Posterior cingulate gyrus (tissue), 11 donors: ENCODE results near the gene BMPER.

ENCODE experiments used
- DNase-seq, 10 donors: peaks; one replicate each; pipeline versions ENCODE4 v3.0.0 to v3.0.0-alpha.2; 2020 to 2021; ENCODE audit warnings: mixed read lengths in 3 of 10
- intact Hi-C: fragments of 100-400 bp; cut with DNase I; formaldehyde crosslinking; loops from one replicate; pipeline ENCODE4 v1.15.1; 2023

BMPER gene

DNA sequence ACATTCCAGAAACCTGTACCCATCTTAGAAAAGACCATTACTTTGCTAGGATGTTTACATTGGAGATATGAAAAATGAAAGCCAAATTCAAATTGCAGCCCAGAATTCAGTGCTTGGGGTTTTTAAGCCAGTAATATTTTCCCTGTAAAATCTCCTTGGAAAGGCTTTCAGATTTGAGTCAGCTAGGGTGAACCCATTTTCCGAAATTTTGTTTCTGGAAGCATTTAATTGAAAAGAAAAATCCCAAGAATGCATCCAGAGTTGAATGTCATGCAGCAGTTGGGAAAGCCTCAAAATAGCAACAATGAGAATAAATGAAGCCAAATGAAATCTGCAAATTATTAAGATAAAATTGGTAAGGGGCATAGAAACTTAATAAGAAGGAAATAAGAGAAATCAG, 106.4 kb downstream of the BMPER start:
- intact Hi-C loops = no loop called here
- DNase-seq = no peak

GRCh38 chr7:34013421-34013820, 108.1 kb downstream of the BMPER start:
- intact Hi-C loops = no loop called here
- DNase-seq = no peak

- intact Hi-C loops = no loop called here
- DNase-seq = no peak
Measured at GRCh38 chr7:34015651-34016050, 110.3 kb downstream of the BMPER start.

DNA sequence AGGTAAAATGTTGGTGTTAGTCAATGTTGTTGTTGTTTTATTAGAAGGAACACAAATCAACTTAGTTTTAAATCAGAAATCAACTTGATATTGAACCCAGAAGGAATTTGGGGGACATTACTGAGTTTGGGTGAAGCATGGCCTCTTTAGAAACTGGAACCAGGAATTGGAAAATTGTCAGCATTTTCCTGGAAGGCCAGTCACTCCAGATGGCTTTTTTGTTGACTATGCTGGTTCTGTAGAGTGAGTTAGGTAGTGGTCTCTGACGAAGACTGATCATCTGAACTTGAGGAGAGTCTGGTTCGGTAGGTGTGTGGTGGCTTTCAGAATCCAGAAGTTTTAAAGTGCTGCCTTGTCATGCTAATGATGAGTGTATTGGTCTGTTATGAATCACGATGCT, 111.5 kb downstream of the BMPER start:
- DNase-seq = no peak
- intact Hi-C loops = no loop called here

- intact Hi-C loops = no loop called here
- DNase-seq = no peak
Measured at GRCh38 chr7:34019301-34019790, 114.0 kb downstream of the BMPER start.

GRCh38 chr7:34022626-34023025, 117.3 kb downstream of the BMPER start:
- DNase-seq = no peak
- intact Hi-C loops = no loop called here

- intact Hi-C loops = no loop called here
Measured at GRCh38 chr7:34025600-34025999, 120.3 kb downstream of the BMPER start.

GRCh38 chr7:34026481-34027190, 121.3 kb downstream of the BMPER start:
- no peak for DNase-seq
- intact Hi-C loops = no loop called here

More at GRCh38 chr7:34025600-34025999, 120.3 kb downstream of the BMPER start:
- no peak for DNase-seq

DNA sequence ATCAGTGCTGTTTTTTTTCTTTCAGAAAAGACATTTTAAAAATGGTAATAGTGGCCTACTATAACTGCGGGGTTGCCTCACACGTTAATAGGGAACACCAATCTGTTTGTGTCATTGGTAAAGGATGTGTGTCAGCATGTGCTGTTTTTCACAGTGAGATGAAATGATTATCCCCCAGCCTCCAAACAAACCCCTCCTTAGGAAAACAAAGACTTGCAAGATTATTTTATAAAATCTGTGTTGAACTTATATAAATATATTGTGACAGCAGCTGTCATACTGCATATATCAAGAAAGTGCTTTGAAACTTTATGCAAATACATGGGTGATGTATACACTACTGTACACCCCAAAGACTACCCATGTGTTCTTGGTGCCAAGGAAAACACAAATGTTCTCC, 125.8 kb downstream of the BMPER start:
- intact Hi-C loops = no loop called here
- DNase-seq = no peak

DNA sequence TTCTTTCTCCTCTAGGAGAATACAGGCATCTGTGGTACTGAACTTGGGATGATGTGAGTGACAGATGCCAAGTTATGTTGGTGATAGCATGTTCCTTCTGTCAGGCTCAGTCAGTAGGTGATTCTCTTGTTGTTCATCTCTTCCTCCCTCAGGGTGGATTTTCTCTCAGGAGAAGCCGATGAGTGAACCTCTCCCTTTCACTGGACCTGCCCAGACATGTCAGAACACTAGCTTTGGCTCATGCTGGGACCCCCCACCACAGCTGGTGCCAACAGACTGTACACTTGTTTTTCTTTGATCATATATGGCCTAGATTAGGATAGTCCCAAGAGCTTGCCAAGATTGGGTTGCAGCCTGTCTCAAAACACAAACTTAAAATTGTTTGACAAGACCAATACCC, 129.4 kb downstream of the BMPER start:
- intact Hi-C loops = no loop called here
- no peak for DNase-seq

DNA sequence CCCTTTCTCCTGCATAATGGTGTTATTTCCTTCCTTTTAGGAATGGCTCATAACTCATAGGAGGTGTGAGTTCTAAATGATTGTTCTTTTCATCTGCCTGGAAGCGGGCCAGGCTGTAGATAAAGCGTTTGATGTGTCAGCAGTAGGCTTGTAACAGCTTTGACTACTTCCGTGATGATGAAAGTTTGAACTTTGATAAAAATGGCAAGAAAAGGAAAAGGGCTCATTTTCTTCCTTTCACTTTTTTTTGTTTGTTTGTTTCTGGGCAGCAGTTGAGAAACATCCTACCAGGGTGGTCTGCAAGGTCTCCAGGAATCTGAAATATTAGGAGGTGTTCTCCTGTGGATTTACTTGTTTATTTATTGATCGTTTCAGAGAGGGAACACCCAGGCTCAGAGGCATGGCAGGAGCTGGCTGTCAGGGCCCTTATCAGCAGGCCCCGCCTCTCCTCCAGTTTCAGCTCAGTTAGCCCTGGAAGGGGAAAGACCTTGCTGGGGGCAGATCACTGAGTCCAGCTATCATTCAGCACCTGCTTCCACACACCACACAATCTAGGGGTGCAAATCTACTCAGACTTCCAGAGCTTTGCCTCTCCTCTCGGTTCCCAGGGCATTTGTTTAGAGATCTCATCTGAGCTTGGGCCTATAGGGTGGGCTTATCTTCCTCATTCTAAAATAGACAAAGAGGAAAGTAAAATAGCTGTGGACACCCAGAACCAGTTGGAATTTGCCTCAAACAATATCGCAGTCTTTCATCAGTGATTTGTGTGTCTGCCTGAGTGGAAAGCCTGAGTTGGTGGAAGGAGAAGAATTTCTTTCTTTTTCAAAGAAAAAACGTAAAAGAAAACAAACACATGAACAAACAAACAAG, 130.9 kb downstream of the BMPER start:
- intact Hi-C loops = no loop called here
- DNase-seq = no peak

- intact Hi-C loops = no loop called here
- DNase-seq = no peak
Measured at GRCh38 chr7:34036972-34037792, 131.8 kb downstream of the BMPER start.

GRCh38 chr7:34038816-34039470, 133.6 kb downstream of the BMPER start:
- intact Hi-C loops = no loop called here
- peak in 1 of 10 donors; percentile 56 for DNase-seq

DNA sequence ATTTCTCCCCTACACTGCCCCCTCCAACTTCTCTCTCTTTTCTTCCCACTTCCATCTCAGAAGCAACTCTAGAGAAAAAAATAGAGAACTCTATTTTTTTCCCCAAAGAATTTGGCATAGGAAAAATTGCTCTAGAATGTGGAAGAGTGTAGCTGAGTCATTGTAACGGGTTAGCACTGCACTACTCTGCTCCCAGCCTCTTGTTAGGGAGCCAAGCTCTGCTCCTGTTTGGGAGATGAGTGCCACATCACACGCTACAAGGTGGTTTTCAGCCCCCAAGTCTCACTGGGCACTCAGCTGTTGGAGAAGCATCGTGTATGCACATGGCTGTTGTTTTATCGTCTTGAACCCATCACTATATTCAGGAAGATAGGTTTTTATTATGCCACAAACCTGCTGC, 136.4 kb downstream of the BMPER start:
- peak in 5 of 10 donors; percentile 17 to 83 (median 61) for DNase-seq
- intact Hi-C loops = no loop called here

GRCh38 chr7:34042406-34042805, 137.1 kb downstream of the BMPER start:
- intact Hi-C loops = no loop called here
- no peak for DNase-seq

DNA sequence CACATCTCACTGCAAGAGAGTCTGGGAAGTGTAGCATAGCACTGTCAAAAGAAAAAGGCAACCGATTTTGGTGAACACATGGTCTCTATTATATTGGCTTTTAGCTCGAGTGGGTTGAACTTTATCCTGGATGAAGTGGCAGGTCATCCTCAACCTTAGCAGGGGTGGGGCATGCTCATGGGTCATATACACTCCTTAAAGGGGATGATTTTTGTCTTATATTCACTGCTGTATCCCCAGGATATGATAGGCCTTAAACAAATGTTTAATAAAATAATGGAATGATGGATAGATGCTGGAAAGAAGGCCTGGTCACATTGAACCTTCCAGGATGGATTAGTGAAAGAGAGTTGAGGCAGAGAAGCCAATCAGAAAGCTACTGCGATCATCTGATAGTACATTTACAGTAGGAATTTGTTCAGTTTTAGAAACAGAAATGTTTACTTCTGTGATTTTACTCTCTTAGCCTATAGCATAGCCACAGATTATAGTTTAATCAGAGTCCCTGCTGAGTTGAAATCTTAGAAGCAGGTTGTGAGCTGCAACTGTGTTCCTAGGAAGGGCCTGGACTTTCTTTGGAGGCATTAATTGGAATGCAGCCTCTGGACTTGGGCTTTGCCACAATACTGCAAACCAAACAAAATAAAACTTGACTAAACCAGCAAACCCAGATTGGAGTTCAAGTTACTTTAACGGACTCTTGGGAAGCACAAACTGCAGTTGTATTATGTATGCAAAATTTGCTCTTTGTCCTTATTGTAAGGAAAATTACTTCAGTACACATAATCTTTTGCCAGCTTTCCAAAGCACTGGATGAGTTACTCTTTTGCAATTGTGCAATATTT, 138.3 kb downstream of the BMPER start:
- intact Hi-C loops = no loop called here

GRCh38 chr7:34044306-34044643, 138.9 kb downstream of the BMPER start:
- no peak for DNase-seq
- intact Hi-C loops = no loop called here

More for the DNA sequence above, 138.3 kb downstream of the BMPER start:
- no peak for DNase-seq

DNA sequence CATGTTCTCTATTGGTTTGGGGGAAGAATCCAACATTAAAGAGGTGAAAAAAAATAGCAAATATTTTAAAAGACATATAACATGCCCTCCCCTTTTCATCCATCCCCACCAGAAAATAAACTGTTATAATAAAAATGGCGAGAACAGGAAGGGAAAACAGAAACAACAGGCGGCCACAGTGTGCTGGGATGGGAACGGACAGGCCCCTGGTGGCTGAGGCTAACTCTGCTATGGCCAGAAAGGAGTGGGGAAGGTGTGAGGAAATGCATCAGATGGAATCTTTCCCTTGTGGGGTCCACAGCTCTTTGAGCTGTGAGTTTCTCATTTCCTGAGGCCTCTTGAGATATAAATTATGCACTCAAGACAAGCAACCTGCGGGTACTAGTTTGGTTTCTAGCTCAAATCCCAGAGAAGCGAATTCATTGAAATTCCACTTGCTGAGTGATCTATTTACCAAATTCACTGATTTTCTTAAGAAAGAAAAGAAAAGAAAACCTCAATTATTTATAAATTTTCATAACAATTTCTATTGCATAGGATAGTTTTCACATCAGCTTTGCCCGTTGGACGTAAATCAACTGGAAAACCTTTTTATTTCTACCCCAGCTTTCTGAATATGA, 139.5 kb downstream of the BMPER start:
- intact Hi-C loops = no loop called here
- DNase-seq = no peak

DNA sequence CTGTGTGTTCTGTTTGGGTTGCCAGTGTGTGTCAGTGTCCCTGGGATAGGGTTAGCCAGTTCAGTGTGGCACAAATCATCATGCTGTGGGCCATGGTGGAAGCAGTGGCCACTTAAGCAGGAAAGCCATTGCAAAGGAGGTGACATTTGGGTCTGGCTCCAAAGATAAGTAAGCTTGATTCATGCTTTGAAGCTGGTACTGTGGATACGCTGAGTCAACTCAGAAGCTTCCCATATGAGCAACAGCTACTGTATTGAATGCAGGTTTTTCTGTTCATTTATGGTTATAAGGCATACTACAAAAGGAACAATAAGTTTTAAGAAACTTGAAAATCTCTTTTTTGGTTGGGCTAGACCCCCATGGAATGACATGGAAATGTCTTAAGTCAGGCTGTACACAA, 143.1 kb downstream of the BMPER start:
- DNase-seq = no peak
- intact Hi-C loops = no loop called here
